ENCODE results near the gene MED12L.
A peak's percentile ranks its signal among the peaks of the same experiment; 100 is the strongest.

The MED12L gene

GRCh38 chr3:151437906-151438305, 352.4 kb downstream of the MED12L start:
- no peaks in the 10 kb centered on the region for H3K36me3 ChIP-seq (ENCODE audit: control insufficient read depth in 5 of 5, insufficient read depth in 5 of 5, low read length in 5 of 5)
- H3K27ac ChIP-seq (ENCODE audit: low read depth, low read length) = no peak overlapping the region
- no peaks in the 10 kb centered on the region for H3K9me3 ChIP-seq (ENCODE audit: control insufficient read depth in 5 of 5, low read length in 5 of 5)
- no peak overlapping the region for H3K9ac ChIP-seq (ENCODE audit: low read length in 5 of 5)
- no peak overlapping the region for H3K4me3 ChIP-seq (ENCODE audit: low read depth in 1 of 5, low read length in 5 of 5)
- no peaks in the 10 kb centered on the region for H3K4me1 ChIP-seq (ENCODE audit: control insufficient read depth in 5 of 5, insufficient read depth in 5 of 5, low read length in 5 of 5)
- H3K27me3 ChIP-seq (ENCODE audit: control insufficient read depth in 5 of 5, insufficient read depth in 4 of 5, low read length in 5 of 5) = no peaks in the 10 kb centered on the region

DNA sequence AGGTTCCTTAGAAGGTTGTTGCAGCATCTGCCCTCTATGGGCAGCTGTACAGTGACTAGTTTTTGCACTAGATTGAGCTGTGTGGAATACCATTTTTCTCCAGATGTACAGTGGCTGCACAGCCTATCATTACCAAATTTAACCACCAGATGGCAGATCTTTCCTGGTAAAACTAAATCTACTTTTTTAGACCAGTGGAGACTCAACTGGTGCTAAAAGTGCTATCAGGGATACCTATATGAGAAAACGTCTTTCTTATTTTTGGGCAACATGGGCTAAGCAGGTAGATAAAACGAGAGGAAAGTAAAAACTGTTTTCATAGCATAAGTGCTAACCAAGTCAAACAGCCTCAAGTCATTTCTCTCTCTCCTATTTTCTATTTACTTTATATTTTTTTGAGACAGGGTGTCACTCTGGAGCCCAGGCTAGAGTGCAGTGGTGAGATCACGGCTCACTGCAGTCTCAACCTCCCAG, 354.2 kb downstream of the MED12L start:
- no peak overlapping the region for H3K9ac ChIP-seq (ENCODE audit: low read length in 5 of 5)
- H3K36me3 ChIP-seq (ENCODE audit: control insufficient read depth in 5 of 5, insufficient read depth in 5 of 5, low read length in 5 of 5) = peaks cover 0 to 3% (median 0%) of the 10 kb centered on the region in 5 donors
- no peaks in the 10 kb centered on the region for H3K9me3 ChIP-seq (ENCODE audit: control insufficient read depth in 5 of 5, low read length in 5 of 5)
- H3K27me3 ChIP-seq (ENCODE audit: control insufficient read depth in 5 of 5, insufficient read depth in 4 of 5, low read length in 5 of 5) = no peaks in the 10 kb centered on the region
- no peak overlapping the region for H3K27ac ChIP-seq (ENCODE audit: low read depth, low read length)
- H3K4me3 ChIP-seq (ENCODE audit: low read depth in 1 of 5, low read length in 5 of 5) = no peak overlapping the region
- no peaks in the 10 kb centered on the region for H3K4me1 ChIP-seq (ENCODE audit: control insufficient read depth in 5 of 5, insufficient read depth in 5 of 5, low read length in 5 of 5)

DNA sequence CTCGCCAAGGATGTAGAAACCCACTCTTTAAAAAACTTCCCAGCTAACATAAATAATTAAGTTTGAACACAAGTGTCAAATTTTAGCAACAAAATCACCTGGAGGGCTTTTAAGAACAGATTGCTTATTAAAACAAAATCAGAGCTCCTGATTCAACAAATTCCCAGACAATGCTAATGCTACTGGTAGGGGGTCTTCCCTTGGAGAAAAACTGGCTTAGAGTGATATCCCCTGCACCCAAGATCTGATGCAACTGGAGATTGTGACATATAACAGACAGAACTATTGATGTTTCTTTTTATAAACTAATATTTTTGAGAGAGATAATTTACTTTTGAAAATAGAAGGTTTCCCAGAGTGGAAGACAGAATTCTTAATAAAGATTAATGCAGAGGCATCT, 355.5 kb downstream of the MED12L start:
- Histone ChIP-seq H3K9me3 (ENCODE audit: control insufficient read depth in 5 of 5, low read length in 5 of 5) (peaks cover 0 to 7% (median 0%) of the 10 kb centered on the region in 5 donors), H3K27ac (ENCODE audit: low read depth, low read length) (no peak overlapping the region), H3K4me3 (ENCODE audit: low read depth in 1 of 5, low read length in 5 of 5) (no peak overlapping the region), H3K27me3 (ENCODE audit: control insufficient read depth in 5 of 5, insufficient read depth in 4 of 5, low read length in 5 of 5) (no peaks in the 10 kb centered on the region), H3K36me3 (ENCODE audit: control insufficient read depth in 5 of 5, insufficient read depth in 5 of 5, low read length in 5 of 5) (peaks cover 0 to 3% (median 0%) of the 10 kb centered on the region in 5 donors), H3K4me1 (ENCODE audit: control insufficient read depth in 5 of 5, insufficient read depth in 5 of 5, low read length in 5 of 5) (peaks cover 0 to 8% (median 5%) of the 10 kb centered on the region in 5 donors), H3K9ac (ENCODE audit: low read length in 5 of 5) (no peak overlapping the region)

- peaks cover 0 to 8% (median 5%) of the 10 kb centered on the region in 5 donors for H3K4me1 ChIP-seq (ENCODE audit: control insufficient read depth in 5 of 5, insufficient read depth in 5 of 5, low read length in 5 of 5)
- H3K27me3 ChIP-seq (ENCODE audit: control insufficient read depth in 5 of 5, insufficient read depth in 4 of 5, low read length in 5 of 5) = no peaks in the 10 kb centered on the region
- H3K36me3 ChIP-seq (ENCODE audit: control insufficient read depth in 5 of 5, insufficient read depth in 5 of 5, low read length in 5 of 5) = peaks cover 0 to 3% (median 0%) of the 10 kb centered on the region in 5 donors
- no peak overlapping the region for H3K27ac ChIP-seq (ENCODE audit: low read depth, low read length)
- no peak overlapping the region for H3K9ac ChIP-seq (ENCODE audit: low read length in 5 of 5)
- H3K9me3 ChIP-seq (ENCODE audit: control insufficient read depth in 5 of 5, low read length in 5 of 5) = peaks cover 0 to 11% (median 0%) of the 10 kb centered on the region in 5 donors
- no peak overlapping the region for H3K4me3 ChIP-seq (ENCODE audit: low read depth in 1 of 5, low read length in 5 of 5)
Observed at GRCh38 chr3:151443583-151443982, 358.1 kb downstream of the MED12L start.

DNA sequence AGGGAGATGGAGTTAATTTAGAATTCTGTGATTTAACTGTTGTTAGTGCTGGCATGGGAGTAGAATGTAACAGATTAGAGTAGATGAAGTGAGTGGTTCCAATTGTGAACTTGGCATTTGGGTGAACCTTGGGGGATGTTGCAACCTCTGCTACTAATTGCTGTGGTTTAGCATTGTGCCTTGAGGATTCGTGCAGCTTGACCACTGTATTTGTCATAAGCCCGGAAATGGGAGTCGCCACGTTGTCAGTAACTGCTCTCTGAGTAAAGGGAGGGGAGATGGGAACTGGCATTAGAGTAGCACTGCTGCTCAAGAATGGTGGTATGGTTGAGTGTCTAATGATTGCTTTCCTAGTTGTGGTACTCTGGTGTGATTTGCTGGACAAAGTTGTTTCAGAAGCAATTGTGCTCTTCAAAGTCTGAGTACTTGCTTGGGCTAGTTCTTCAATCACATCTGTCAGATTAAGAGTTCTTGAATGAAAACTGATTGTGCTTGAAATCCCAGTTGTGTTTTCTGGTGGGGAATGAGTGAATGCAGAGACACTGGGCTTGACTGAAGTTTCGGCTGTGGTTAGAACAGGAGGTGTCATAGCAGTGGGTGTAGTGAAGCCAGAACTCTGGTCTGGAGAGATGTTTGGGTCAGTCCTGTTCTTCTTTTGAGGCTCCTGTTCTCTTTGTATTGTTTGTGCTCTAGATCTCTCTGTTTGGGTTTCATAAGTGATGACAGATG, 360.0 kb downstream of the MED12L start:
- H3K27ac ChIP-seq (ENCODE audit: low read depth, low read length) = no peak overlapping the region
- H3K4me1 ChIP-seq (ENCODE audit: control insufficient read depth in 5 of 5, insufficient read depth in 5 of 5, low read length in 5 of 5) = peaks cover 0 to 8% (median 5%) of the 10 kb centered on the region in 5 donors
- H3K9me3 ChIP-seq (ENCODE audit: control insufficient read depth in 5 of 5, low read length in 5 of 5) = peaks cover 0 to 11% (median 0%) of the 10 kb centered on the region in 5 donors
- H3K36me3 ChIP-seq (ENCODE audit: control insufficient read depth in 5 of 5, insufficient read depth in 5 of 5, low read length in 5 of 5) = peaks cover 0 to 3% (median 0%) of the 10 kb centered on the region in 5 donors
- no peak overlapping the region for H3K4me3 ChIP-seq (ENCODE audit: low read depth in 1 of 5, low read length in 5 of 5)
- no peaks in the 10 kb centered on the region for H3K27me3 ChIP-seq (ENCODE audit: control insufficient read depth in 5 of 5, insufficient read depth in 4 of 5, low read length in 5 of 5)
- H3K9ac ChIP-seq (ENCODE audit: low read length in 5 of 5) = no peak overlapping the region

GRCh38 chr3:151446002-151446340, 360.5 kb downstream of the MED12L start:
- Histone ChIP-seq H3K4me3 (ENCODE audit: low read depth in 1 of 5, low read length in 5 of 5) (no peak overlapping the region), H3K27me3 (ENCODE audit: control insufficient read depth in 5 of 5, insufficient read depth in 4 of 5, low read length in 5 of 5) (no peaks in the 10 kb centered on the region), H3K9ac (ENCODE audit: low read length in 5 of 5) (no peak overlapping the region), H3K9me3 (ENCODE audit: control insufficient read depth in 5 of 5, low read length in 5 of 5) (peaks cover 0 to 11% (median 0%) of the 10 kb centered on the region in 5 donors), H3K36me3 (ENCODE audit: control insufficient read depth in 5 of 5, insufficient read depth in 5 of 5, low read length in 5 of 5) (peaks cover 0 to 3% (median 0%) of the 10 kb centered on the region in 5 donors), H3K27ac (ENCODE audit: low read depth, low read length) (no peak overlapping the region), H3K4me1 (ENCODE audit: control insufficient read depth in 5 of 5, insufficient read depth in 5 of 5, low read length in 5 of 5) (peaks cover 0 to 8% (median 5%) of the 10 kb centered on the region in 5 donors)

GRCh38 chr3:151452368-151452767, 366.9 kb downstream of the MED12L start:
- Histone ChIP-seq H3K36me3 (ENCODE audit: control insufficient read depth in 5 of 5, insufficient read depth in 5 of 5, low read length in 5 of 5) (peaks cover 0 to 2% (median 0%) of the 10 kb centered on the region in 5 donors), H3K9ac (ENCODE audit: low read length in 5 of 5) (no peak overlapping the region), H3K4me1 (ENCODE audit: control insufficient read depth in 5 of 5, insufficient read depth in 5 of 5, low read length in 5 of 5) (no peaks in the 10 kb centered on the region), H3K4me3 (ENCODE audit: low read depth in 1 of 5, low read length in 5 of 5) (no peak overlapping the region), H3K27ac (ENCODE audit: low read depth, low read length) (no peak overlapping the region), H3K27me3 (ENCODE audit: control insufficient read depth in 5 of 5, insufficient read depth in 4 of 5, low read length in 5 of 5) (no peaks in the 10 kb centered on the region), H3K9me3 (ENCODE audit: control insufficient read depth in 5 of 5, low read length in 5 of 5) (peaks cover 0 to 6% (median 0%) of the 10 kb centered on the region in 5 donors)

DNA sequence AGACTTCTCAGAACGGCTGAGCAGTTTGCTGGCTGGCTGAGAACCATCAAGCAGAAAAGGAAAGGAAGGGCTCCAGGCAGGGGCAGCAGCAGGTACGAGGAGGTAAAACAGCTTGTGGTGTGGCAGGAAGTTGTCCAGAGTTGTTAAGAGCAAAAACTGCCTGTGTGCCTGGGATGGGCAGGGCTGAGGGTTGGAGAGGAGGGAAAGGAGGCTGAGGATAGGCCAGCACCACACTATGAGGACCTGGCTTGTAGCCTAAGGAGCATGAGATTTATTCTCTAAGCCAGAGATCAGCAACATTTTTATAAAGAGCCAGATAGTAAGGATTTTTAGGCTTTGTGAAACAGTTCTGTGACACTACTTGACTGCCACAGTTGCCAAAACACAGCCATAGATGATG, 367.4 kb downstream of the MED12L start:
- Histone ChIP-seq H3K27ac (ENCODE audit: low read depth, low read length) (no peak overlapping the region), H3K4me1 (ENCODE audit: control insufficient read depth in 5 of 5, insufficient read depth in 5 of 5, low read length in 5 of 5) (no peaks in the 10 kb centered on the region), H3K9ac (ENCODE audit: low read length in 5 of 5) (no peak overlapping the region), H3K27me3 (ENCODE audit: control insufficient read depth in 5 of 5, insufficient read depth in 4 of 5, low read length in 5 of 5) (no peaks in the 10 kb centered on the region), H3K36me3 (ENCODE audit: control insufficient read depth in 5 of 5, insufficient read depth in 5 of 5, low read length in 5 of 5) (peaks cover 0 to 2% (median 0%) of the 10 kb centered on the region in 5 donors), H3K9me3 (ENCODE audit: control insufficient read depth in 5 of 5, low read length in 5 of 5) (peaks cover 0 to 6% (median 0%) of the 10 kb centered on the region in 5 donors), H3K4me3 (ENCODE audit: low read depth in 1 of 5, low read length in 5 of 5) (no peak overlapping the region)

GRCh38 chr3:151456065-151456464, 370.6 kb downstream of the MED12L start:
- no peak overlapping the region for H3K27ac ChIP-seq (ENCODE audit: low read depth, low read length)
- peaks cover 0 to 2% (median 0%) of the 10 kb centered on the region in 5 donors for H3K27me3 ChIP-seq (ENCODE audit: control insufficient read depth in 5 of 5, insufficient read depth in 4 of 5, low read length in 5 of 5)
- H3K4me1 ChIP-seq (ENCODE audit: control insufficient read depth in 5 of 5, insufficient read depth in 5 of 5, low read length in 5 of 5) = peaks cover 0 to 9% (median 7%) of the 10 kb centered on the region in 5 donors
- no peaks in the 10 kb centered on the region for H3K36me3 ChIP-seq (ENCODE audit: control insufficient read depth in 5 of 5, insufficient read depth in 5 of 5, low read length in 5 of 5)
- H3K9me3 ChIP-seq (ENCODE audit: control insufficient read depth in 5 of 5, low read length in 5 of 5) = no peaks in the 10 kb centered on the region
- H3K4me3 ChIP-seq (ENCODE audit: low read depth in 1 of 5, low read length in 5 of 5) = no peak overlapping the region
- no peak overlapping the region for H3K9ac ChIP-seq (ENCODE audit: low read length in 5 of 5)

- Histone ChIP-seq H3K4me3 (ENCODE audit: low read depth in 1 of 5, low read length in 5 of 5) (peak overlapping the region in 2 of 5 donors; percentile 12 to 26), H3K27me3 (ENCODE audit: control insufficient read depth in 5 of 5, insufficient read depth in 4 of 5, low read length in 5 of 5) (peaks cover 0 to 7% (median 0%) of the 10 kb centered on the region in 5 donors), H3K9ac (ENCODE audit: low read length in 5 of 5) (no peak overlapping the region), H3K4me1 (ENCODE audit: control insufficient read depth in 5 of 5, insufficient read depth in 5 of 5, low read length in 5 of 5) (peaks cover 0 to 11% (median 10%) of the 10 kb centered on the region in 5 donors), H3K27ac (ENCODE audit: low read depth, low read length) (no peak overlapping the region), H3K36me3 (ENCODE audit: control insufficient read depth in 5 of 5, insufficient read depth in 5 of 5, low read length in 5 of 5) (no peaks in the 10 kb centered on the region), H3K9me3 (ENCODE audit: control insufficient read depth in 5 of 5, low read length in 5 of 5) (no peaks in the 10 kb centered on the region)
Observed at GRCh38 chr3:151459358-151459757, 373.9 kb downstream of the MED12L start.

Measured in subcutaneous abdominal adipose tissue (tissue), 5 donors.